ENCODE data around the gene CABP1.
"Not testable (repeated sequence)": the region's sequence is repeated elsewhere in the genome, so short reads cannot be mapped to it uniquely, and the experiment has no call there.

DNA sequence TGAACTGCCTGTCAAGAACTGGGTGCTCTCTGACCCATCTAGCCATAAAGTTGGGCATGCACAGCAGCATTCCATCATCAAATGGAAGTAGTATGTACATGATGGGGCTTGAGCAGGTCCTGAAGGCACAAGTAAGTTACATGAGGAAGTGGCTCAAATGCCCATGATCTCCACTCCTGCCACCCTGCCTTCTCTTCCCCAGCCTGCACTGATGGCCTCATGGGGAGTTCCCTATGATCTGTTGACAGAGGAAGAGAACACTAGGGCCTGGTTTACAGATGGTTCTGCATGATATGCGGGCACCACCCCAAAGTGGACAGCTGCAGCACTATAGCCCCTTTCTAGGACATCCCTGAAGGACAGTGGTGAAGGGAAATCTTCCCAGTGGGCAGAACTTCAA, 28.9 kb upstream of the CABP1 start:
- TF ChIP-seq, protein P1, sequence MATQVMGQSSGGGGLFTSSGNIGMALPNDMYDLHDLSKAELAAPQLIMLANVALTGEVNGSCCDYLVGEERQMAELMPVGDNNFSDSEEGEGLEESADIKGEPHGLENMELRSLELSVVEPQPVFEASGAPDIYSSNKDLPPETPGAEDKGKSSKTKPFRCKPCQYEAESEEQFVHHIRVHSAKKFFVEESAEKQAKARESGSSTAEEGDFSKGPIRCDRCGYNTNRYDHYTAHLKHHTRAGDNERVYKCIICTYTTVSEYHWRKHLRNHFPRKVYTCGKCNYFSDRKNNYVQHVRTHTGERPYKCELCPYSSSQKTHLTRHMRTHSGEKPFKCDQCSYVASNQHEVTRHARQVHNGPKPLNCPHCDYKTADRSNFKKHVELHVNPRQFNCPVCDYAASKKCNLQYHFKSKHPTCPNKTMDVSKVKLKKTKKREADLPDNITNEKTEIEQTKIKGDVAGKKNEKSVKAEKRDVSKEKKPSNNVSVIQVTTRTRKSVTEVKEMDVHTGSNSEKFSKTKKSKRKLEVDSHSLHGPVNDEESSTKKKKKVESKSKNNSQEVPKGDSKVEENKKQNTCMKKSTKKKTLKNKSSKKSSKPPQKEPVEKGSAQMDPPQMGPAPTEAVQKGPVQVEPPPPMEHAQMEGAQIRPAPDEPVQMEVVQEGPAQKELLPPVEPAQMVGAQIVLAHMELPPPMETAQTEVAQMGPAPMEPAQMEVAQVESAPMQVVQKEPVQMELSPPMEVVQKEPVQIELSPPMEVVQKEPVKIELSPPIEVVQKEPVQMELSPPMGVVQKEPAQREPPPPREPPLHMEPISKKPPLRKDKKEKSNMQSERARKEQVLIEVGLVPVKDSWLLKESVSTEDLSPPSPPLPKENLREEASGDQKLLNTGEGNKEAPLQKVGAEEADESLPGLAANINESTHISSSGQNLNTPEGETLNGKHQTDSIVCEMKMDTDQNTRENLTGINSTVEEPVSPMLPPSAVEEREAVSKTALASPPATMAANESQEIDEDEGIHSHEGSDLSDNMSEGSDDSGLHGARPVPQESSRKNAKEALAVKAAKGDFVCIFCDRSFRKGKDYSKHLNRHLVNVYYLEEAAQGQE (IDR thresholded peaks at IDR 0.05; ENCODE audit: insufficient read depth in 1 of 2, low read depth in 2 of 2, low read length in 1 of 2) = not testable (repeated sequence)
- TF ChIP-seq, protein P2, sequence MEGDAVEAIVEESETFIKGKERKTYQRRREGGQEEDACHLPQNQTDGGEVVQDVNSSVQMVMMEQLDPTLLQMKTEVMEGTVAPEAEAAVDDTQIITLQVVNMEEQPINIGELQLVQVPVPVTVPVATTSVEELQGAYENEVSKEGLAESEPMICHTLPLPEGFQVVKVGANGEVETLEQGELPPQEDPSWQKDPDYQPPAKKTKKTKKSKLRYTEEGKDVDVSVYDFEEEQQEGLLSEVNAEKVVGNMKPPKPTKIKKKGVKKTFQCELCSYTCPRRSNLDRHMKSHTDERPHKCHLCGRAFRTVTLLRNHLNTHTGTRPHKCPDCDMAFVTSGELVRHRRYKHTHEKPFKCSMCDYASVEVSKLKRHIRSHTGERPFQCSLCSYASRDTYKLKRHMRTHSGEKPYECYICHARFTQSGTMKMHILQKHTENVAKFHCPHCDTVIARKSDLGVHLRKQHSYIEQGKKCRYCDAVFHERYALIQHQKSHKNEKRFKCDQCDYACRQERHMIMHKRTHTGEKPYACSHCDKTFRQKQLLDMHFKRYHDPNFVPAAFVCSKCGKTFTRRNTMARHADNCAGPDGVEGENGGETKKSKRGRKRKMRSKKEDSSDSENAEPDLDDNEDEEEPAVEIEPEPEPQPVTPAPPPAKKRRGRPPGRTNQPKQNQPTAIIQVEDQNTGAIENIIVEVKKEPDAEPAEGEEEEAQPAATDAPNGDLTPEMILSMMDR (IDR thresholded peaks at IDR 0.05) = not testable (repeated sequence)
- not testable (repeated sequence) for TF ChIP-seq TCF7L2 (IDR thresholded peaks at IDR 0.05; ENCODE audit: low read depth, low read length)

Measured in Panc1 (cell line).